GM19025 (cell line): ENCODE results near the gene ERICH4.

Experiments
- ATAC-seq: cut with Tn5 transposase; IDR thresholded peaks from one replicate; pipeline ENCODE4 v1.9.1; 2021; ENCODE audit warnings: mild to moderate bottlenecking, low read depth, moderate library complexity; ENCODE audit not compliant: unreplicated experiment

The ERICH4 gene

GRCh38 chr19:41413947-41414346, 29.0 kb upstream of the ERICH4 start:
- no peak for ATAC-seq

GRCh38 chr19:41414461-41414860, 28.5 kb upstream of the ERICH4 start:
- no peak for ATAC-seq

- ATAC-seq, result no peak
Observed at GRCh38 chr19:41415154-41415571, 27.8 kb upstream of the ERICH4 start.

DNA sequence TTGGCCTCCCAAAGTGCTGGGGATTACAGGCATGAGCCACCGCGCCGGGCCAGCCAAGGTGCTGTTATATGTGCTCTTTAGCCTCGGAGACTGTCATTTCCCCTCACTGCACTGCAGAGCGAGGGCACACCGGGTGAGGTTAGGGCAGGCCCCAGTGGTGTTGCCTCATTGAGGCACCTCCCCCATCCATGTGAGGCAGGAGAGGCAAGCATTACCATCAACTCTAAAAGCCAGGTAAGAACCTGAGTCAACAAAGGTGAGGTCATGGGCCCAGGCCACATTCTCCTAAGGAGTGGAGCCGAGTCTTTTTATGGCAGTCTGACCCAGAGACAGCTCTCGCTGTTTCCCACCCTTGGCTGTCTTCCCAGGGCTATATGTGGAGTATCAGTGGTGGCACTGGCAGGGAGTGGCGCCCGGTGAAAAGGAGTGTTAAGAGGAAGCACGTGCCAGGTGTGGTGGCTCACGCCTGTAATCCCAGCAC, 26.7 kb upstream of the ERICH4 start:
- no peak for ATAC-seq

DNA sequence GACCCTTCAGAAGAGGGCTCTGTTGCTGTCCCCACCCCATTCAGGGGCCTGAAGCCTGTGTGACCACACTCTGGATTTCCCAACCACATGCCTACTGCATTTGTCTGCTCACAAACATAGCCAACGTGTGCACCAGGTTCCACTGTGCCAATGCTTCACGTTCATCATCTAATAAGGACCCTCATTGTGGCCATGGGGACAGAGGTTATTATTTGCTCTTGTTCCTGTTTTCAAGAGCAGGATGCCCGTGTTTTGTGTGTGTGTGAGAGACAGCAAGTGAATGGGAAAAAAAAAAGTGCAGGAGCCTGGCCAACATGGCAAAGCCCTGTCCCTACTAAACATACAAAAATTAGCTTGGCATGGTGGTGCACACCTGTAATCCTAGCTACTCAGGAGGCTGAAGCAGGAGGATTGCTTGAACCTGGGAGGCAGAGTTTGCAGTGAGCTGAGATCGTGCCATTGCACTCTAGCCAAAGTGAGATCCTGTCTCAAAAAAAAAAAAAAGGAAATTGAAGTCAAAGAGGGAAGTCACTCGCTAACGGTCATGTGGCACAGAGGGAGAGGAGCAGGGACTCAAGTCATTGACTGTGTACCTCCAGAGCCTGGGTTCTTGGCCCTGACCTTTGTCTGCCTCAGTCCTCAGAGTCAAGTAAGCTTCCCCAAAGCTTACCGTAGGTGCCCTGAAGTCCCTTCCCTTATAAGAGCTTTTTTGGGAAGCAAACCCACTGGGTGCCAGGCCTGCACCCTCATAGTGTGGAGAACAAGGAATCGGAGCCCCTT, 22.7 kb upstream of the ERICH4 start:
- ATAC-seq, result no peak

- ATAC-seq, result no peak
Observed at GRCh38 chr19:41421314-41421713, 21.6 kb upstream of the ERICH4 start.

DNA sequence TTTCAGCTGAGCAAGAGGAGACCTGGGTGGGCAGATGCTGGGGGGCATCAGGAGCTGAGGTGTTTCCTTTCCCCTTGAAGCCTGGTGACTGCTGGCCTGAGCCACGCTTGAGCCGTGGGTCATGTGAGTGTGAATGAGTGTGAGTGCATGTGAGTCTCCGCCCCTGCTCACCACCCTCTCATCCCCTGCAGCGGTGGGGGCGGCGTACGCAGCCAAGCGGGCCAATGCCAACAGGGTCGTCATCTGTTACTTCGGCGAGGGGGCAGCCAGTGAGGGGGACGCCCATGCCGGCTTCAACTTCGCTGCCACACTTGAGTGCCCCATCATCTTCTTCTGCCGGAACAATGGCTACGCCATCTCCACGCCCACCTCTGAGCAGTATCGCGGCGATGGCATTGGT, 21.0 kb upstream of the ERICH4 start:
- ATAC-seq, result no peak

- no peak for ATAC-seq
Observed at GRCh38 chr19:41422456-41422855, 20.5 kb upstream of the ERICH4 start.

- no peak for ATAC-seq
Observed at GRCh38 chr19:41422955-41423354, 20.0 kb upstream of the ERICH4 start.

DNA sequence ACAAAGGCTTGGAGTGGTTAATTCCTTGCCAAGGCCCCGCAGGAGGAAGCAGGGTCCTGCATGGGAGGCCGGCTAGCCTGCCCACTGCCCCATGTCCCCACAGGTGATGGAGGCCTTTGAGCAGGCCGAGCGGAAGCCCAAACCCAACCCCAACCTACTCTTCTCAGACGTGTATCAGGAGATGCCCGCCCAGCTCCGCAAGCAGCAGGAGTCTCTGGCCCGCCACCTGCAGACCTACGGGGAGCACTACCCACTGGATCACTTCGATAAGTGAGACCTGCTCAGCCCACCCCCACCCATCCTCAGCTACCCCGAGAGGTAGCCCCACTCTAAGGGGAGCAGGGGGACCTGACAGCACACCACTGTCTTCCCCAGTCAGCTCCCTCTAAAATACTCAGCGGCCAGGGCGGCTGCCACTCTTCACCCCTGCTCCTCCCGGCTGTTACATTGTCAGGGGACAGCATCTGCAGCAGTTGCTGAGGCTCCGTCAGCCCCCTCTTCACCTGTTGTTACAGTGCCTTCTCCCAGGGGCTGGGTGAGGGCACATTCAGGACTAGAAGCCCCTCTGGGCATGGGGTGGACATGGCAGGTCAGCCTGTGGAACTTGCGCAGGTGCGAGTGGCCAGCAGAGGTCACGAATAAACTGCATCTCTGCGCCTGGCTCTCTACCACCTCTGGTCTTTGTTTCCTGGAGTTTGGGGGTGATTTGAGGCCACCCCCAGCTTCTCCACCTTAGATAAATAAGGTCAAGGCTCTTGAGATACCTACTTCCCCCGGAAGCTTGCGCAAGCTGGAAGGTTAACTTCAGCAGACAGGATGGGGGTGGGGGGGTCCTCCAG, 18.4 kb upstream of the ERICH4 start:
- ATAC-seq, result no peak

DNA sequence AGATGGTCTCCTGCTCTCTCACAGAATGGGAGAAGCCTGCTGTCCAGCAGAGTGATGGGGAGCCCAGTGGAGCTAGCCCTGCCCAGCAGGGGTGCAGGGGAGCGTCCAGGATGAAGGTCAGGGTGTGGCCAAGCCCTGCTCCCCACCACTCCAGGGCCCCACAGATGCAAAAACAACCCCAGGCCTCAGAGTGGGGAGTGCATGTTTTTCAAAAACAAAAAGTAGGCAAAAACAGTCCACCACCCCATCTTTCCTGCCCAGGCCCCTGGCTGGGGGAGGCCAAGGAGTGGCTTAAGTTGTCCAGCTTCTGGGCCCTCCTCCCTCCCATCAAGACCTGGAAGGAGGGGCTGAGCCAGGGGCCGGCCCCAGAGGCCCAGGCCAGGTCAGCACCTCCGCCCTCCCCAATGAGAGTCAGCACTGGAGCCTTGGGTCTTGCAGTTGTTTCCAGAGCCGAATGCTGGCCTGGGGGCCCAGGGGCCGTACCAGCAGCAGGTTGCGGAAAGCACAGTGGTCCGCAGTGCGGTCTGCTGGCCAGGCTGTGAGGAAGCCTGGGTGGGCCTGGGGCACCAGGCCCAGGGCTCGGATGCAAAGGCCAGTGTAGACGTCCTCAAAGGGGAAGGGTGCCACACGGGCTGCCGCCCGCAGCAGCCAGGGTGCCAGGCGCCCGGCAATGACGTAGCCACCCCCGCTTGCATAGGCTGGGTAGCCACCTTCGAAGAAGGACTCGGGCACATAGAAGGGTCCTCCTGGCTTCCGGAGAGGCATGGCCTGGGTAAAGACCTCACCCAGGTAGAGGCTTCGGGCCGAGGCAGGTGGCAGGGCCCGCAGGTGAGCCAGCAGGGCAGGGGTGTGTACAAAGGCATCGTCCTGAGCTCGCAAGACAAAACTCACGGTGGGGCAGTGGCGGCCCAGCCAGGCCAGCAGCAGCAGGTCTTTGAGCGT, 17.5 kb upstream of the ERICH4 start:
- ATAC-seq, result no peak

- no peak for ATAC-seq
Observed at GRCh38 chr19:41426116-41426841, 16.7 kb upstream of the ERICH4 start.

GRCh38 chr19:41426952-41427646, 15.9 kb upstream of the ERICH4 start, which contains the start of gene B3GNT8:
TSS of gene B3GNT8 (minus strand) at chr19:41427374. CDS start at chr19:41426778, 596 bp downstream.
- no peak for ATAC-seq

DNA sequence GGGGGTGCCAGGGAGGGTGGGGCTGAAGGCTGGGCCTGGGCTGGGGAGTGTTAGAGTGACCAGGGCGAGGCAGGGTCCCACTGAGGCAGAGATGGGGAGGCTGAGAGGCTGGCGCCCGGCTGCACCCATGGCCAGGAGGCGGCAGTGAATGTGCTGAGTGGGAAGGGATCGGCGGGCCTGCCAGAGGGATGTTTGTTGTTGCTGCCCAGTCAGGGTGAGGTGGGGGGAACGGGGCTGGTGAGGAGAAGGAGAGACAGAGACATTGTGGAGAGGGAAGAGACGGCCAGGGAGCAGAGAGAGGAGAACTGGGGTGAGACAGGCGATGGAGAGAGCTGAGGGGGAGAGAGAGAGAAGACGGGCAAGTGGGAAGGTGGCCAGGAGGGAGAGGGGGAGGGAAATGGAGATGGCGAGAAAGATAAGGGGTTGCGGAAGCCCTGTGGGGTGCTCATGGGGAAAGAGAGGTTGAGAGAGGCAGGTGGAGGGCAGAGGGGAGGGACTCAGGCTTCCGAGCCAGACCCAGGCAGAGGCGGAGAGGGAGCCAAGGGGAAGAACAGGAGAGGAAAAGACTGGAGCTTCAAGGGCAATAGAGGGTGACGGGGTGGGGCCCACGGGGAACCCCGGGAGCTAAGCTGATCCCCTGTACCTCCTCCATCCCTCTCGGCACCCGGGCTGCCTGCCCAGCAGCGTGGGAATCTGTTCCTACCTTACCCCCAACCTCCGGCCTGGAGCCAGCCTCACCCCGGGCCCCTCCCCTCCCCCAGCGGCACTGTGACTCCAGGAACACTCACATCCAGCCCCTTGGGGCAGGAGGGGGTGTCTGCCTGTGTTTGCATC, 15.1 kb upstream of the ERICH4 start:
- ATAC-seq, result no peak

DNA sequence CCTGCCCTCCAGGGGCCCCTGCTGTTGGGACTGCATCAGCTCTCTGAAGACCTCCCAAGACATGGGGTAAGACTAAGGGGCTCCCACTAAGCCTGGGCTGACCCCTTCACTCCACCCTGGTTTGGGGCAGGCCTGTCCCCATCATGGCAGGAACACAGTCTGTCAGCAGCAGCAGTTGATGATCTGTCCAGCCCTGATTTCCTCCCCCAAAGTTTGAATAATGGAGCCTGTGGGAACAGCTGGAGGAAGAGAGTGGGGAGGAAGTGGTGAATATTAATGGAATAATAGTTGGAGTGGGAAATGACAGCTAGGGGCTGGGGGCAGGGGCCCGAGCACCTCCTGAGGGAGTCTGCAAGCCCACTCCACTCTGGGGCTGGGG, 14.5 kb upstream of the ERICH4 start:
- ATAC-seq, result no peak

DNA sequence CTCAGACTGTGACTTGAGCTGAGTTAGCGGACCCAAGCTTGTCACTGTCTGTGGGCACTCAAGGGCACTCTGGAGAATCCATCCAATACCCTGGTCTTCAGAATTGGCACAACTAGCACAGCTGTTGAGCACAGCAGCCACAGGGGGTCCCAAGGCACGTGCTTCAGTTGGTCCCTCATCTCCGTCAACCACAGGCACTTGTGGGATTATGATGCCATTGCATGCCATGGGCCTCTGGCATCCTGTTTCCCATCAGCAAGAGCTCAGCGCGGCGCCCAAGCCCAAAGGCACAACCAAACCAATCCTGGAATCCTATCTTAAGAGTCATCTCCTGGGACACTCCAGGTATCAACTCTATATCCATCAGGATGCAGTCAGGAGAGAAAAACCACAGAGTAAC, 12.0 kb upstream of the ERICH4 start:
- ATAC-seq, result no peak

DNA sequence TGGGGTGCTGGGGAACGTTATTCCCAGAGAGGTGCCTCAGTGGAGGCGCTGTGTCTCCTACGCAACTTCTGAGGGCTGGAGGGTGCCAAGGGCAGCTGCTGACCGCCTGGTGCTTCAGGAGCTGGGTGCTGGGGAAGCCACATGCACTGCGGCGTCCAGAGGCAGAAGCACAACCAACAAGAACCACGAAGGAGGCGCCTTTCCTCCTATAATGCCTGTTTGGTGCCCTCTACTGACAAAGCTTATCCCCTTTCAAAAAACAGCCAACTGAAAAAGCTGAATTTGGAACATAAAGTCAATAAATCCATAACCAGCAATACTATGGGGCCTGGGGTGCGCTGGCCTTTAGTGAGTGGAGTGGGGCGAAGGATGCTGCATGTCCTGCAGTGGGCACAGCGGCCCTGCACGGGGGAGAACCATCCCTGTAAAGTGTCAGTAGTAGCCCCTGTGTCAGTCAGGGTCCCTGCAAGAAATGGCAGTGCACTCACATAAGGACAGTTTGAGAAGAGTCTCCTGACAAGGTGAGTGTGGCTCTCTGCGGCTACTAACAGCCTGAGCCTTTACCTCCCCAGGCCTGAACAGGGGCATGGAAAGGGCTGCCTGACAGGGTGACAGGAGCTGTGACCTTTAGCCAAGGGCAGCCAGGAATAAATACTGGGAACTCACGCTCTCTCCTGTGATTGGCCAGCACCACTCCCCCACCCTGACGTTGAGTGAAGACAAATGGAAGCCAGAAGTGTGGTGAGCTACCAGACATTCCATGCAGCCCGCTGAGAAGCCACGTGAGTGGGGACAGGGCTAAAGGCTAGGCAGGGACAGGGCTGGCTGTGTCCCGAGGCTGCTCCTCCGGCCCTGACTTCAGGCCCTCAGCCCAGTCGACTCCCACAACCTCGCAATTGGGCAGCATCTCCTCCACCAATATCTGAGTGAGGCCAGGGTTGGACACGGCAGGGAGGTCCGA, 11.2 kb upstream of the ERICH4 start:
- ATAC-seq, result no peak
